Activated naive CD8-positive, alpha-beta T cell treated with anti-CD3 and anti-CD28 coated beads, Interleukin-2, amount 10 ng/mL, durations not matched to agents 7 days and 5 days (primary cell): ENCODE data around the gene CLSTN1. TPM values are rescaled to one million over a fixed set of nuclear protein-coding genes. Genes with fewer than 3 reads are reported as not detected.

ENCODE experiments used
- ATAC-seq: fragments of 150-1000 bp; cut with Tn5 transposase; one replicate; pipeline ENCODE4 v1.10.0; 2021; ENCODE audit warnings: low read depth, moderate library complexity
- POLR2A ChIA-PET: fragments of 350-600 bp; sonication (Branson Sonifier 250); formaldehyde crosslinking; loops from one replicate; lab custom pipeline; 2021; ENCODE audit warnings: antibody characterized with exemption; lab: Charles Lee
- DNase-seq: peaks from one replicate; pipeline ENCODE4 v3.0.0; 2021
- H3K27ac Mint-ChIP-seq: one replicate; pipeline ENCODE4 v1.8.0; 2022; ENCODE audit warnings: mild to moderate bottlenecking, mixed read lengths
- H3K27me3 Mint-ChIP-seq: one replicate; pipeline ENCODE4 v1.8.0; 2022; ENCODE audit warnings: mild to moderate bottlenecking, moderate library complexity, mixed read lengths
- H3K36me3 Mint-ChIP-seq: one replicate; pipeline ENCODE4 v1.8.0; 2021; ENCODE audit warnings: mild to moderate bottlenecking, mixed read lengths
- H3K4me1 Mint-ChIP-seq: one replicate; pipeline ENCODE4 v1.8.0; 2021; ENCODE audit warnings: mixed read lengths
- H3K4me3 Mint-ChIP-seq: one replicate; pipeline ENCODE4 v1.8.0; 2022; ENCODE audit warnings: mild to moderate bottlenecking, moderate library complexity, mixed read lengths
- H3K9me3 Mint-ChIP-seq: one replicate; pipeline ENCODE4 v1.8.0; 2021; ENCODE audit warnings: mixed read lengths
- total RNA-seq, 2 experiments: library from RNA; stranded (reverse); gene quantifications; one replicate each; pipeline ENCODE4 v1.2.3, GENCODE V29; 2021

Gene CLSTN1
- total RNA-seq, 2 experiments from 2014 or later, result 104 to 106 TPM

DNA sequence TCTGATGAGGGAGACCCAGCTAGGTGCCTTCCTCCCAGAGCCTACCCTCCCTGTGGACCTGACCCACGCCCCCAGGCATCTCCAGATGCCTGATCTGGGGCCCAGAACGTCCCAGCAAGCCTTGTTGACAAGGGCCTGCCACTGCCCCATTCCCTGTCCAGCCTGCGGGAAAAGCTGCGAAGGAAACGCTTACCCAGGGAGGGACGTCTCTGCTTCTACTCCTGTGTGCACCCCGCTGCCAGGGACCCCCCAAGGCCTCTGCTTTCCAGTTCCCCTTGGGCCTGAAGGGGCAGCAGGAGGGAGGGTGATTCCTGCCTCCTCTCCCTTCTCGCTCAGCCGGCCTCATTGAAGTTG, 11.6 kb upstream of the CLSTN1 start:
- H3K36me3 Mint-ChIP-seq, result no peaks in the 10 kb centered on the region
- DNase-seq, result no peak
- no peak for ATAC-seq
- POLR2A ChIA-PET, result no interaction called here
- peaks cover 1% of the 10 kb centered on the region for H3K4me1 Mint-ChIP-seq
- no peak overlapping the region for H3K4me3 Mint-ChIP-seq
- no peaks in the 10 kb centered on the region for H3K9me3 Mint-ChIP-seq
- H3K27me3 Mint-ChIP-seq, result peaks cover 5% of the 10 kb centered on the region
- no peak overlapping the region for H3K27ac Mint-ChIP-seq

DNA sequence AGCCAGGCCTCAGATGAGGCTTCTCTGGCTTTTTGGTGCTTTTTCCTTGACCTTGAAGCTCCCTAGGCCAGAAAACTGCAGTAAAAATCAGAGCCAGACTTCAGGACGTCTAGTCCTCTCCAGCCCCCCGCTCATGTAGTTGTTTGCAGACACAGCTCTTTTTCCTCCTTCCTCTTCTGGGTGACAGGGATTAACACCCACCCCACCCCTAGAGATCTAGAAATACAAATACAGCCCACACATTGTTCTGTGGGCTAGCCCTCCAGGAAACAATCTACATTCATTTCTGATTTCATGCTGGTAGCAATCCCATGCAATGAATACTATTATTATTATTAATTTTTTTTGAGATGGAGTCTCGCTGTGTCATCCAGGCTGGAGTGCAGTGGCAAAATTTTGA, 9.9 kb upstream of the CLSTN1 start:
- H3K27ac Mint-ChIP-seq, result no peak overlapping the region
- no peaks in the 10 kb centered on the region for H3K36me3 Mint-ChIP-seq
- peaks cover 1% of the 10 kb centered on the region for H3K4me1 Mint-ChIP-seq
- H3K27me3 Mint-ChIP-seq, result peaks cover 13% of the 10 kb centered on the region
- H3K4me3 Mint-ChIP-seq, result no peak overlapping the region
- DNase-seq (no peak), ATAC-seq (no peak)
- POLR2A ChIA-PET, result no interaction called here
- H3K9me3 Mint-ChIP-seq, result no peaks in the 10 kb centered on the region

DNA sequence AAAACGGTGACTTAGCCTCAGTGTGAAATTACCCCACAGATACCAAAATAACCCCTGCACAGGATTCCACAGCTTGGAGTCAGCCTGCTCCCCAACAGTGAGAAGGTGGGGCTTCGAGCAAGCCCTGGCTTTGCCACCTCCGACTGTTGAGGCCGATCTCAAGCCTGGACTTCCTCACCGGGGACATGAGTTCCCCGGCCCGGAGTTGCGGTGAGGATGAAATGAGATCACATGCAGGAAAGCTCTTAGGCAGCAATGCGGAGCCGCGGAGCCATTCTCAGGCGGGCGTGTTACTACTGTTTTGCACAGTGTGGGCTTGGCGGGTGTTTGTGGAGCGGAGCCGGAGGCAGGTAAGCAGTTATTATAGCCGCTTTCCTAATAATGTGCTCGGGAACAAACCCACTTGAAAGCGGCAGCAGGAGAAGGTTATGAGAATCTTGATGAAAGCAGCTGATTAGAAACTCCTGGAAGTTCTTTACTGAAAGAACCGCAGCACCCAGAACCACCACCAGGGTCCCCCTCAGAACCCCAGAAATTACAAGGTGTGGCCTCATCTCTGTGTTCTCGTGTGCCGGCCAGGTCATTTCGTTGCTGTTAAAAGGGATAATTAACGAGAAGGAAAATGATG, 3.9 kb upstream of the CLSTN1 start:
- H3K4me3 Mint-ChIP-seq, result no peak overlapping the region
- no peaks in the 10 kb centered on the region for H3K9me3 Mint-ChIP-seq
- peaks cover 20% of the 10 kb centered on the region for H3K4me1 Mint-ChIP-seq
- no peak overlapping the region for H3K27ac Mint-ChIP-seq
- ATAC-seq (no peak), DNase-seq (no peak)
- POLR2A ChIA-PET, result interaction anchor here (0.7 kb wide), 1 partner anchor 32 kb away, joined by 3 read pairs; no protein-coding TSS in a partner anchor
- no peaks in the 10 kb centered on the region for H3K36me3 Mint-ChIP-seq
- peaks cover 11% of the 10 kb centered on the region for H3K27me3 Mint-ChIP-seq

DNA sequence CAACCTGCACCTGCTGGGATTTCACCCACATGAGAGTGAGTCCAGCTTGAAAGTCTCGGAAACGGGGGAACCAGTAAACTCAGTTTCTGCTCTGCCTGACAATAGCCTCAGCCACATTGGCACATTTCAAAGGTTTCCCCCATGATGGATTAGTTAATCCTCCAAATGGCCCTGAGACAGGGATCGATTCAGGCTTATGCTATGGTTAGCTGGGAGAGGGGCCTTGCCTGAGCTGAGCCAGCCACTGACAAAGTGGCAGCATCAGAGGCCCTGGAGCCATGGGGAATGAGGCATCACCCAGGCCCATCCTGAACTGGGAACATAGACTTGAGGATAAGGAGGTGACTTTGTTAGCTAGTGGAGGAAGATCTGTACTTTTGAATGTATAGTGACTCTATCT, 2.9 kb upstream of the CLSTN1 start:
- Mint-ChIP-seq H3K36me3 (peaks cover 3% of the 10 kb centered on the region), H3K4me1 (peaks cover 26% of the 10 kb centered on the region), H3K27ac (no peak overlapping the region), H3K27me3 (peaks cover 9% of the 10 kb centered on the region), H3K4me3 (no peak overlapping the region), H3K9me3 (no peaks in the 10 kb centered on the region)
- DNase-seq (no peak), ATAC-seq (no peak)
- POLR2A ChIA-PET, result interaction anchor here (0.6 to 1.6 kb wide), 3 partner anchors 9 to 56 kb away, joined by 3 to 4 read pairs (median 3); no protein-coding TSS in a partner anchor

DNA sequence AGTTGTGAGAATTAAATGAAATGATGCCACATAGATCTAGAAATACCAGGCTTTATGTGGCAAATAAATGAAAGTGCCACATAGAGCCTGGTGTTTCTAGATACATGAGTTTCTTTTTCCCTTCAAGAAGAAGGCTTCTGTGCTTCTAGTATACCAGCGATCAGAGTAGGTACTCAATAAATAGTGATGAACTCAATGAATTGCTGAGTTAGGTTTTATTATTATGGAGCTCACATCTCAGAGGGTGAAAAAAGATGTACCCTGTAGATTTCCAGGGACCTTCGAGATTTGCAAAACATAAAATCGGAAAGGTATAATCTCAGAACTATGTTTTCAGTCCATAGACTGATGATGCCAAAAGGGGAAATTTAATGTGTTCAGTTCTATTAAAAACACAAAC, 2.3 kb upstream of the CLSTN1 start:
- ATAC-seq (no peak), DNase-seq (no peak)
- Mint-ChIP-seq H3K4me1 (peaks cover 27% of the 10 kb centered on the region), H3K9me3 (no peaks in the 10 kb centered on the region), H3K36me3 (peaks cover 3% of the 10 kb centered on the region), H3K4me3 (no peak overlapping the region), H3K27ac (no peak overlapping the region), H3K27me3 (peaks cover 9% of the 10 kb centered on the region)
- POLR2A ChIA-PET, result interaction anchor here (0.5 to 1.6 kb wide), 4 partner anchors 9 to 55 kb away, joined by 3 to 4 read pairs (median 3); no protein-coding TSS in a partner anchor

DNA sequence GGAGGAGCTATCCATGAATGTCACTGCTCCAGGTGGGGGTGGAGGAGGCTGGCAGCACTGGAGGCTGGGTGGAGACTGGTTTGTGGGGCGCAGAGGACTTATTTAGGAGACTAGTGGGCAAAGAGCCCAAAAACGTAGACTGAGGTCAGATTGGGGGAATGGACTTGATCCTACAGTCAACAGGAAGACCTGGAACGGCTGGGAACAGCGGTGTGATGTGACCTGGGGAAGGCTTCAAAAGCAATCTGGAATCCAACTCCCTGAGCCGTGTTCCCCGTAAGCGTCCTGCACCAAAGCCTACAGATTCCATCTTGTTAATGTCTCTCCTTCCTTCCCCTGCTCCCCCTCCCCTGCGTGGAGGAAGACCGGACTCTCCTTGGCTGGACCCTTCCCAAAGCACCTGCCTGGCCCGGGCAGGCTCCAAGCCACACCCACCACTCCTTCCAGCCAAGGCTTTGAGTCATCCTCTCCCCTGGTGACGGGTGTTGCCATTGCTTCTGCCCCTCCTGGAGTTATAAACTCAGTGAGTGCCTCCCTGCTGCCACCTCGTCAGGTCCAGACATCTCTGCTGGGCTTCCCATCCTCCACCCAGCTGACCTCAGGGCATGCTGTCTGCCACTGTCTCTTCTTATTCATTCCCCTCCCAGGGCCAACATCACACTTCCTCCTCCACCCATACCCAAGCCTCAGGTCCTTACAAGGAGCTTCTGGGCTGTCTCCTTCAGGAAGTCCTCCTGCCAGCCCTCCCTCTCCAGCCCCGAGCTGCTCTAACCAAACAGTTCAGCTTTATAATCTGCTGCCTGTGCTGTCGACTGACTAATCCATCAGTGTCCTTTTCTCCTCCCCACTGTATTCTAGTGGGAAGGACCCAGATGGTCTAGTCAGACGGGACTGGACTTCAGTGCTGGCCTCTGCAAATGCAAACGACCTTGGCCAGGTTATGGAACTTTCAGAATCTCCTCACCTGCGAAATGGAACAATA, 1.6 kb upstream of the CLSTN1 start:
- POLR2A ChIA-PET, result interaction anchor here (0.5 to 1.6 kb wide), 3 partner anchors 8 to 36 kb away, joined by 3 to 4 read pairs (median 3); no protein-coding TSS in a partner anchor
- Mint-ChIP-seq H3K4me1 (peaks cover 33% of the 10 kb centered on the region), H3K36me3 (peaks cover 6% of the 10 kb centered on the region), H3K9me3 (no peaks in the 10 kb centered on the region), H3K27ac (peak overlapping the region; percentile 37), H3K4me3 (peak overlapping the region; percentile 68), H3K27me3 (peaks cover 9% of the 10 kb centered on the region)
- DNase-seq (peak; percentile 50), ATAC-seq (peak; percentile 31)

DNA sequence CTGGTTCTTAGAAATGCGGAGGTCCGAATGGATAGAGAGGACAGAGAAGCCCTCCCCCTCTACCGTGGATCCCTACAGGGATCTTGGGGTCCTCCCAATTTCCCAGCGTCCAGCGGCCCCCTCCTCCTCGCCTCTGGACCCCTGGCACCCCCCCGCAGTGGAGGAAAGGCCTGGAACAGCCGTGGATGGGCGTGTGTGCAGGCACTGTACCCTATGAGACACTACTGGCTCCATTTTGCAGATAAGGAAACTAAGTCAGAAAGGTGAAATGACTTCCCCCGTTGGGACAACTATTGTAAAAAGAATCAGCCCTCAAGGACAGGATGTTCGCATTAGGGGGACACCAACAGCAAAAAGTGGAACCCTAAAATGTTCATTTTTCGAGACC, 931 bp upstream of the CLSTN1 start:
- DNase-seq (no peak), ATAC-seq (no peak)
- peaks cover 33% of the 10 kb centered on the region for H3K4me1 Mint-ChIP-seq
- H3K9me3 Mint-ChIP-seq, result no peaks in the 10 kb centered on the region
- H3K36me3 Mint-ChIP-seq, result peaks cover 9% of the 10 kb centered on the region
- POLR2A ChIA-PET, result no interaction called here
- H3K27me3 Mint-ChIP-seq, result peaks cover 4% of the 10 kb centered on the region
- H3K27ac Mint-ChIP-seq, result peak overlapping the region; percentile 42
- peak overlapping the region; percentile 68 for H3K4me3 Mint-ChIP-seq

DNA sequence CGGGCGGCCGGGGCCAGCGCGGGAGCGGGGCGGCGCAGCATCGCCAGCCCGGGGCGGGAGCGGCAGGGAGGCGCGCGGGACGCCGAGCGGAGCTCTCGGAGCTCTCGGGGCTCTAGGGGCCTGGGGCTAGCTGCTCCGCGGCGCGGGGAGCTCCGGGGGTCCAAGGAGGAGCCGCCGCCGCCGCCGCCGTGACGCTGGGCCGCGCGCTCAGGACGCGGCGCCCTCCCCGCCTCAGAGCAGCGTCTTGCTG, 147 bp downstream of the CLSTN1 start:
- no peak overlapping the region for H3K27ac Mint-ChIP-seq
- H3K4me1 Mint-ChIP-seq, result peaks cover 33% of the 10 kb centered on the region
- peak; percentile 25 for ATAC-seq
- H3K27me3 Mint-ChIP-seq, result peaks cover 1% of the 10 kb centered on the region
- POLR2A ChIA-PET, result interaction anchor here (0.6 to 1.0 kb wide), 2 partner anchors 21 to 28 kb away, joined by 3 read pairs; no protein-coding TSS in a partner anchor
- peak overlapping the region; percentile 50 for H3K4me3 Mint-ChIP-seq
- DNase-seq, result no peak
- no peaks in the 10 kb centered on the region for H3K9me3 Mint-ChIP-seq
- peaks cover 10% of the 10 kb centered on the region for H3K36me3 Mint-ChIP-seq

DNA sequence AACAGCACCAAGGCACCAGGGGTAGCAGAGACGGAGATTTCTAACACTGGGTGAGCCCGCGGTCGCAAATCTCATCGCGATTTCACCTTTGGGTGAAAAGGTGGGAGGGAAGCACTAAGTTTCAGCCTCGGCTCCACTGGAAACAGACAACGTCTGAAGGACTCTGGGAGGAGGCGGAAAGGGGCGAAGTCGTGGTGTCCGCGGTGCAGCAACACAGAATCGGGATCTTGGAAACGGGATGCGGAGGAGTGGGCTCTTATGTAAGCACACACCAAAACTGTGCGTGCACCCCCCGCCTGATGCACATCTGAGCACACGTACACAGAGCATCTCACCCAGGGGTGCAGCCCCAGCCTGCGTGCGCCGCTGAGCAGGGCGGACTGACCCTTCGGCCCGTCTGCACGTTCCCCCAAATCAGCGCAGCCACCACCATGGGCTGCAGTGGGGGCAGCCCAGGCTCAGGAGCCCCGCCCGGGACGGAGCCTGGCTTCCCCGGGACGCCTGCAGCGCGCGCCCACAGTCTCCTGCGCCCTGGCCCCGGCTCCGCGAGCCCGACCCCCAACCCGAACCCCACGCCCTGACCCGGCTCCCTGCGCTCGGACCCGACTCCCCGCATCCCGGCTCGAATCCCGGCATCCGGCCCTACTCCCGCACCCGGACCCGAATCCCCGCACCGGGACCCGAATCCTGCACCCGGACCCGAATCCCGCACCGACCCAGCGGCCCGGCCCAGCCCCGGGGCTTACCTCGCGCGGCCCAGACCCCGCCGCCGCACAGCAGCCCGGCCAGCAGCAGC, 670 bp downstream of the CLSTN1 start:
- POLR2A ChIA-PET, result interaction anchor here (1.0 kb wide), 1 partner anchor 21 kb away, joined by 3 read pairs; no protein-coding TSS in a partner anchor
- DNase-seq, result no peak
- H3K4me3 Mint-ChIP-seq, result peak overlapping the region; percentile 98
- peaks cover 1% of the 10 kb centered on the region for H3K27me3 Mint-ChIP-seq
- H3K9me3 Mint-ChIP-seq, result no peaks in the 10 kb centered on the region
- H3K4me1 Mint-ChIP-seq, result peaks cover 33% of the 10 kb centered on the region
- H3K36me3 Mint-ChIP-seq, result peaks cover 10% of the 10 kb centered on the region
- peak overlapping the region; percentile 89 for H3K27ac Mint-ChIP-seq
- ATAC-seq, result peak; percentile 13

DNA sequence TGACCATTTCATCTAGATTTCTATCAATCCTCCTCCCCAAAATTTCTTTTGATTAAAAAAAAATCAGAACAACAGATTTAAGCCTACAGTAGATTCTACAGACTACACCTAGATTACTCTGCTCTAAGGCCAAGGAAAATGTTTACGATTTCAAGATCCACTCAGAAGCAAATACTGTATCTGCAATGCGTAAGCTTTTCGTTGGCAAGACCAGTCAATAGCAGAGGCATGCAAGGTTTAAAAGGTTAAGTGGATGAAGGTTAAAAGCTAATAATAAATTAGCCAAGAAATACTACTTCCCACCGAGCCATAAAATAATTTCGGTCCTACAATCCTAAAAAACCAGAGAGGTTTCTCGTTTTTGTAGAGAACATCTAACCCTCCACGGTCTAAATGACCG, 1.3 kb downstream of the CLSTN1 start:
- Mint-ChIP-seq H3K27ac (peak overlapping the region; percentile 89), H3K4me3 (peak overlapping the region; percentile 98), H3K36me3 (peaks cover 10% of the 10 kb centered on the region), H3K9me3 (no peaks in the 10 kb centered on the region), H3K27me3 (peaks cover 1% of the 10 kb centered on the region), H3K4me1 (peaks cover 30% of the 10 kb centered on the region)
- DNase-seq (no peak), ATAC-seq (no peak)
- POLR2A ChIA-PET, result no interaction called here

DNA sequence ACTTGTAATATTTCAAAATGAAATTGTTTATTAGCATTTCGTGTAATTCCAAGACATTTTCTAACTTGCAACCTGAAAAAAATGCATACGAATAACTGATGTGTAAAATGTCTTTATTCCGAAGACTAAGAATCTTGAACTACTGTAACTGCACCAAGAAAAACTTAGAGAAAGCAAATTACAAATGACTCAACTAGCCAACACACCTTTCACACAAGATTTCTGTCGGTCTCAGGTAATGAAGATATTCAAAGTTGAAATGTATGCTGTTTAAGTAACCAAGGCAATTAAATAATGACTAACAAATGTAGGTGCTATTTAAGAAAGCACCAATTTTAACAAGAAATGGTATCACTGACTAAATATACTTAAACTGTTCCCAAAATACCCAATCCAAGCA, 2.1 kb downstream of the CLSTN1 start:
- peaks cover 29% of the 10 kb centered on the region for H3K4me1 Mint-ChIP-seq
- POLR2A ChIA-PET, result interaction anchor here (0.6 kb wide), 1 partner anchor 116 kb away, joined by 4 read pairs; no protein-coding TSS in a partner anchor
- peak overlapping the region; percentile 98 for H3K4me3 Mint-ChIP-seq

DNA sequence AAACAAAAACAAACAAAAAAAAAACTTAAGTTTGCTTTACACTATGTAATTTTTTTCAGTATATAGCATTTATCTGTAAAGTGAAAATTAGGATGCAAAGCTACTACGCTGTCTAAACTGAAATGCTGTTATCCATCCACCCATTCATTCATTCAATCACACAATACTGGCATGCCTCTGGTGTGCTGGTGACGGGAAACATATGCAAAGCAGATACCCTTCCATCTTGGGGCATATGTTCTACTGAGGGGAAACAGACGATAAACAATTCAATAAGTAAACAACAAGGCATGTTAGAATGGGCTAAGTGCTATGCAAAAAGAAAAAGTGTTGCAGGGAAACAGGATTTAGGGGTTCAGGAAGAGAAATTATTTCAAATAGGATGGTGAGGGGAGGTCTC, 3.2 kb downstream of the CLSTN1 start:
- H3K4me1 Mint-ChIP-seq, result peaks cover 29% of the 10 kb centered on the region
- no peak overlapping the region for H3K27ac Mint-ChIP-seq
- POLR2A ChIA-PET, result interaction anchor here (0.5 kb wide), 1 partner anchor 8 kb away, joined by 3 read pairs; no protein-coding TSS in a partner anchor

More for the DNA sequence above, 2.1 kb downstream of the CLSTN1 start:
- ATAC-seq, result no peak
- Mint-ChIP-seq H3K36me3 (peaks cover 14% of the 10 kb centered on the region), H3K9me3 (no peaks in the 10 kb centered on the region), H3K27me3 (no peaks in the 10 kb centered on the region), H3K27ac (no peak overlapping the region)
- no peak for DNase-seq

DNA sequence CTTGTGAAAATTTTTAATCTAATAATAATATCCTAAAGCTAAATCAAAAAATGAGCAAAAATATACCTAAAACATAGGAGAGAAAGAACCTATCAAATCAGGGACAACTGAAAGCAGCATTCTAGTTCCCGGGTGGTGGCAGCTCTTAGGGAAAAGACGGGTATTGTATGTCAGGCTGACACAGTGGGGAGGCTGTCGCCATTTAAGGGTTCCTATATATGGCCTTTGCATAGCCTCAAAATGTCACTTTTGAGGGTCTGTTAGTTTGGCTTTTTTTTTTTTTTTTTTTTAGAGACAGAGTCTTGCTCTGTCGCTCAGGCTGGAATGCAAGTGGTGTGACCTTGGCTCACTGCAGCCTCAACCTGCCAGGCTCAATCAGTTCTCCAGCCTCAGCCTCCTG, 6.0 kb downstream of the CLSTN1 start:
- Mint-ChIP-seq H3K27ac (no peak overlapping the region), H3K4me1 (peaks cover 26% of the 10 kb centered on the region), H3K36me3 (peaks cover 25% of the 10 kb centered on the region), H3K9me3 (no peaks in the 10 kb centered on the region), H3K27me3 (no peaks in the 10 kb centered on the region), H3K4me3 (no peak overlapping the region)
- DNase-seq (no peak), ATAC-seq (no peak)
- POLR2A ChIA-PET, result interaction anchor here (1.7 kb wide), 1 partner anchor 9 kb away, joined by 4 read pairs; no protein-coding TSS in a partner anchor

More for the DNA sequence above, 3.2 kb downstream of the CLSTN1 start:
- DNase-seq (no peak), ATAC-seq (no peak)
- Mint-ChIP-seq H3K27me3 (no peaks in the 10 kb centered on the region), H3K9me3 (no peaks in the 10 kb centered on the region), H3K4me3 (no peak overlapping the region), H3K36me3 (peaks cover 20% of the 10 kb centered on the region)
